Astrocyte (in vitro differentiated cells and primary cell): ENCODE measurements around the gene LMLN. TPM values are rescaled to one million over a fixed set of nuclear protein-coding genes. Genes with fewer than 3 reads are reported as not detected.

Experiments
- DNase-seq: peaks from one replicate; pipeline ENCODE4 v3.0.0-alpha.2; 2010; ENCODE audit warnings: low read depth
- FAIRE-seq: peaks from 2 replicates; lab custom pipeline; 2011; peaks lifted over from hg19 to GRCh38; lab: Jason Lieb, UNC
- H2AFZ ChIP-seq: 2 replicates; pipeline ENCODE4 v1.6.0; 2012; ENCODE audit warnings: low read depth, low read length, inconsistent platforms
- H3K27ac ChIP-seq: 2 replicates; pipeline ENCODE4 v1.5.1; 2011; ENCODE audit warnings: low read depth, low read length, inconsistent platforms
- H3K27me3 ChIP-seq: 2 replicates; pipeline ENCODE4 v1.6.0; 2011; ENCODE audit warnings: low read length, inconsistent platforms; ENCODE audit not compliant: insufficient read depth
- H3K36me3 ChIP-seq: 2 replicates; pipeline ENCODE4 v1.5.1; 2011; ENCODE audit warnings: low read length, inconsistent platforms; ENCODE audit not compliant: insufficient read depth
- H3K4me1 ChIP-seq: 2 replicates; pipeline ENCODE4 v1.5.1; 2011; ENCODE audit warnings: low read length, inconsistent platforms; ENCODE audit not compliant: insufficient read depth
- H3K4me2 ChIP-seq: 2 replicates; pipeline ENCODE4 v1.6.0; 2012; ENCODE audit warnings: low read length, inconsistent platforms
- H3K4me3 ChIP-seq: 2 replicates; pipeline ENCODE4 v1.5.1; 2011; ENCODE audit warnings: low read depth, mild to moderate bottlenecking, low read length, inconsistent platforms; ENCODE audit not compliant: insufficient read depth
- H3K79me2 ChIP-seq: 2 replicates; pipeline ENCODE4 v1.6.0; 2012; ENCODE audit warnings: mild to moderate bottlenecking, low read length, inconsistent platforms; ENCODE audit not compliant: insufficient read depth
- H3K9ac ChIP-seq: 2 replicates; pipeline ENCODE4 v1.6.0; 2012; ENCODE audit warnings: mild to moderate bottlenecking, low read length, inconsistent platforms
- H3K9me3 ChIP-seq: 2 replicates; pipeline ENCODE4 v1.5.1; 2012; ENCODE audit warnings: low read depth, mild to moderate bottlenecking, low read length, inconsistent platforms; ENCODE audit not compliant: insufficient read depth
- H4K20me1 ChIP-seq: 2 replicates; pipeline ENCODE4 v1.6.0; 2012; ENCODE audit warnings: low read length, inconsistent platforms; ENCODE audit not compliant: insufficient read depth
- H3K27ac Mint-ChIP-seq: one replicate; pipeline ENCODE4 v1.8.0; 2021; ENCODE audit warnings: mild to moderate bottlenecking, mixed read lengths; ENCODE audit not compliant: unreplicated experiment
- H3K27me3 Mint-ChIP-seq: one replicate; pipeline ENCODE4 v1.8.0; 2021; ENCODE audit warnings: low read depth, mixed read lengths; ENCODE audit not compliant: unreplicated experiment
- H3K36me3 Mint-ChIP-seq: one replicate; pipeline ENCODE4 v1.8.0; 2021; ENCODE audit warnings: low read depth, mixed read lengths; ENCODE audit not compliant: unreplicated experiment
- H3K4me1 Mint-ChIP-seq: one replicate; pipeline ENCODE4 v1.8.0; 2021; ENCODE audit warnings: low read depth, mixed read lengths; ENCODE audit not compliant: unreplicated experiment
- H3K4me3 Mint-ChIP-seq: one replicate; pipeline ENCODE4 v1.8.0; 2021; ENCODE audit warnings: mild to moderate bottlenecking, moderate library complexity, mixed read lengths; ENCODE audit not compliant: unreplicated experiment
- H3K9me3 Mint-ChIP-seq: one replicate; pipeline ENCODE4 v1.8.0; 2021; ENCODE audit warnings: mild to moderate bottlenecking, mixed read lengths; ENCODE audit not compliant: unreplicated experiment
- CTCF ChIP-seq: IDR thresholded peaks from 2 replicates; pipeline ENCODE4 v1.5.1; 2011; ENCODE audit warnings: low read depth, mild to moderate bottlenecking, inconsistent platforms, low read length, moderate library complexity; ENCODE audit not compliant: insufficient read depth
- EZH2 ChIP-seq: IDR thresholded peaks from 2 replicates; pipeline ENCODE4 v1.6.1; 2012; ENCODE audit warnings: mild to moderate bottlenecking, low read length, inconsistent platforms; ENCODE audit not compliant: insufficient read depth
- total RNA-seq: library from RNA; stranded (reverse); gene quantifications from 2 replicates; pipeline ENCODE4 v1.2.1, GENCODE V29; 2021

LMLN gene
- total RNA-seq, 1 donor from 2014 or later = 6.5 TPM

DNA sequence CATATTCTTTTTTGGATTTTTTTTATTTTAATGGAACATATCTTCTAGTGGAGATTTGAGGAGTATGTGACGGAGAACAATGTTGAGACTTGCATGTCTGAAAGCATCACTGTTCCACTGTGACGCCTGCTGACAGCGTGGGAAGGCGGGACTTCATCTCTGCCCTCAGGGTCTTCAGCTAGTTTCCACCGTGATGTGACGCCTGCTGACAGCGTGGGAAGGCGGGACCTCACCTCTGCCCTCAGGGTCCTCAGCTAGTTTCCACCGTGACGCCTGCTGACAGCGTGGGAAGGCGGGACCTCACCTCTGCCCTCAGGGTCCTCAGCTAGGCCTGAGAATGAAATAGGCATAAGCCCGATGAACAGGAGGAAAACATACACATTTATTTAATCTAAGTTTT lies 70.7 kb downstream of the LMLN start:
- H3K9me3 ChIP-seq = no peaks in the 10 kb centered on the region
- H3K4me3 ChIP-seq = no peak overlapping the region
- no peak for TF ChIP-seq CTCF
- Mint-ChIP-seq H3K27me3 (no peaks in the 10 kb centered on the region), H3K4me1 (no peaks in the 10 kb centered on the region), H3K9me3 (no peaks in the 10 kb centered on the region), H3K27ac (no peak overlapping the region), H3K4me3 (no peak overlapping the region), H3K36me3 (no peaks in the 10 kb centered on the region)
- no peaks in the 10 kb centered on the region for H4K20me1 ChIP-seq
- no peak overlapping the region for H3K9ac ChIP-seq
- no peak overlapping the region for H2AFZ ChIP-seq
- FAIRE-seq = no peak
- no peak overlapping the region for H3K27ac ChIP-seq
- no peak for DNase-seq
- no peak overlapping the region for H3K4me2 ChIP-seq
- no peaks in the 10 kb centered on the region for H3K4me1 ChIP-seq
- H3K27me3 ChIP-seq = no peaks in the 10 kb centered on the region
- H3K79me2 ChIP-seq = no peaks in the 10 kb centered on the region
- H3K36me3 ChIP-seq = no peaks in the 10 kb centered on the region

DNA sequence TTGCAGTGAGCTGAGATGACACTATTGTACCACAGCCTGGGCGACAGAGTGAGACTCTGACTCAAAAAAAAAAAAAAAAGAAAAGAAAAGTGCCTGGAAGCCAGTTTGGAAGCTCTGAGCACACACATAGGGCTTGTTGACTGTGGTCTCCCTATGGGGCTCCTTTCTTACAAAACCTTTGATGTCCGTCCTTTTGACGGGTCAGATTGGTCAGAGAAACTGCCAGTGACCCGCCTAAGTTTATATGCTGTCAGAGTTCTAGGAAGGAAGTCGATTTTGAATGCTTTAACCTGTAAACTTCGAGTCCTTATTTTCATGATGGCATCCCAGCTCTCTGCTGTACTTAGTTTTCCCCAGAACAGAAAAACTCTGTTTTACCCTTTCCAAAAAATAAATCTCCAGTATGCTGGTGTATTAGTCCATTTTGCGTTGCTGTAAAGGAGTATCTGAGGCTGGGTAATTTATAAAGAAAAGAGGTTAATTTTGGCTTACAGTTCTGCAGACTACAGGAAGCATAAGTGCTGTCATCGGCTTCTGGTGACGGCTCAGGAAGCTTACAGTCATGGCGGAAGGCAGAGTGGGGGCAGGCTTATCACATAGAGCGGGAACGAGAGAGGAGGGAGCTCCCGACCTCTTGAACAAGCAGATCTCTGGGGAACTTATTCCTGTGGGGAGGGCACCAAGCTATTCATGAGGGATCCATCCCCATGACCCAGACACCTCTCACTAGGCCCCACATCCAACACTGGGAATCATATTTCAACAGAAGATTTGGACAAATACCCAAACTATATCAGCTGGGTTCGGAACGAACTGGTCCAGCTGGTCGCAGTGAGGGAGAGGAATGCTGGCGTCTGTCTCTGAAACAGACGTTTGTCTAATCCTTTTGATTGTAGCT lies 72.3 kb downstream of the LMLN start:
- H3K36me3 ChIP-seq = no peaks in the 10 kb centered on the region
- no peaks in the 10 kb centered on the region for H3K9me3 Mint-ChIP-seq
- H2AFZ ChIP-seq = no peak overlapping the region
- no peak overlapping the region for H3K27ac ChIP-seq
- H3K4me3 ChIP-seq = no peak overlapping the region
- no peak overlapping the region for H3K9ac ChIP-seq
- TF ChIP-seq EZH2 (no peak), CTCF (no peak)
- no peak overlapping the region for H3K27ac Mint-ChIP-seq
- no peaks in the 10 kb centered on the region for H4K20me1 ChIP-seq
- no peak overlapping the region for H3K4me2 ChIP-seq
- DNase-seq (no peak), FAIRE-seq (no peak)
- no peaks in the 10 kb centered on the region for H3K4me1 Mint-ChIP-seq
- H3K4me1 ChIP-seq = no peaks in the 10 kb centered on the region
- H3K79me2 ChIP-seq = no peaks in the 10 kb centered on the region
- no peaks in the 10 kb centered on the region for H3K36me3 Mint-ChIP-seq
- H3K27me3 ChIP-seq = no peaks in the 10 kb centered on the region
- H3K9me3 ChIP-seq = no peaks in the 10 kb centered on the region
- no peaks in the 10 kb centered on the region for H3K27me3 Mint-ChIP-seq
- no peak overlapping the region for H3K4me3 Mint-ChIP-seq

DNA sequence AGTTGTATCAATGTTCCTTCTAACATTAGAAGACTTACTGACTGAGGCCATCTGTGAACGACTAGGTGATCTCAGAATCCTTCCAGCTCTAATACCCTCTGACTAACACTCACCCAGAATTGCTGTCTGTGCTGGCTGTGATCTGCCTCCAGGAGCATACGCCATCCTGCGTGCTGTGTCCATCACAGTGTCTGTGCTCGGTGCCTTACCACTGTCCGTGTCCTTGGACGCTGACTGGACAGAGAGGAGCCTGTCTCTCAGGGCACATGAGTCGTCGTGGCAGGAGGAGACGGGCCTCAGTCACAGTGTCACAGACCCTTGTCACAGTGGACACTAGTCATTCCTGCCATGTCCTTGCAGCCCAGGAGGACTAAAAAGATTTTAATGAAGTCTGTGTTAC lies 83.1 kb downstream of the LMLN start:
- Histone ChIP-seq H3K4me3 (no peak overlapping the region), H3K4me1 (no peaks in the 10 kb centered on the region), H3K9ac (no peak overlapping the region), H3K79me2 (no peaks in the 10 kb centered on the region), H3K27me3 (no peaks in the 10 kb centered on the region), H3K4me2 (no peak overlapping the region), H3K9me3 (no peaks in the 10 kb centered on the region), H3K27ac (no peak overlapping the region), H3K36me3 (no peaks in the 10 kb centered on the region), H4K20me1 (no peaks in the 10 kb centered on the region), H2AFZ (no peak overlapping the region)
- Mint-ChIP-seq H3K4me3 (no peak overlapping the region), H3K27me3 (peaks cover 2% of the 10 kb centered on the region), H3K36me3 (peaks cover 9% of the 10 kb centered on the region), H3K9me3 (no peaks in the 10 kb centered on the region), H3K4me1 (no peaks in the 10 kb centered on the region), H3K27ac (no peak overlapping the region)
- no peak for TF ChIP-seq CTCF
- no peak for TF ChIP-seq EZH2
- no peak for FAIRE-seq
- DNase-seq = no peak
